ENCODE results near the gene PEA15.

DNA sequence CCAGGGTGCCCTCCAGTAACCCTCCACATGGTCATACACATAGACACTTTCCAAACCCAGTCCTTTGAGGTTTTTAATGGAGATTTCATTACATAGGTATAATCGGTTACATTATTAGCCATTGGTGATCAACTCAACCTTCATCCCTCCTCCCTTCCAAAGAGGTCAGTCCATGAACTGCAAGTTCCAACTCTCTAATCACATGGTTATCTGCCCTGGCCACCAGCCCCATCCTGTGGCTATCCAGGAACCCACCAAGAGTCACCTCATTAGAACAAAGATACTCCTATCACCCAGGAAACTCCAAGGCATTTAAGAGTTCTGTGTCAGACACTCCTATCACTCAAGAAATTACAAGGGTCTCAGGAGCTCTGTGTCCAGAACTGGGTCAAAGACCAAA lies 41.6 kb upstream of the PEA15 start:
- TF ChIP-seq POLR2A (IDR thresholded peaks at IDR 0.05; ENCODE audit: low read depth, low read length): no peak
- no peak for TF ChIP-seq POLR2AphosphoS5 (IDR thresholded peaks at IDR 0.05; ENCODE audit: low read depth, low read length)

All from GM12892 (cell line).